RWPE2 (cell line): ENCODE results near the gene C1orf21.

ENCODE experiments used
- ATAC-seq: fragments of 200-7000 bp; cut with Tn5 transposase; 3 replicates; pipeline ENCODE4 v1.9.1; 2021; ENCODE audit warnings: low read depth
- DNase-seq: peaks from one replicate; pipeline ENCODE4 v3.0.0-alpha.2; 2020; ENCODE audit warnings: low spot score
- H3K27ac ChIP-seq: fragments of 450-650 bp; 2 replicates; pipeline ENCODE4 v1.5.1; 2017; ENCODE audit warnings: mild to moderate bottlenecking; ENCODE audit not compliant: poor library complexity, severe bottlenecking
- H3K27me3 ChIP-seq: fragments of 250-450 bp; sonication (Bioruptor Pico); 2 replicates; pipeline ENCODE4 v1.5.1; 2021; ENCODE audit warnings: mild to moderate bottlenecking, moderate library complexity; ENCODE audit not compliant: insufficient read depth, poor library complexity, severe bottlenecking
- H3K36me3 ChIP-seq: fragments of 250-450 bp; sonication (Bioruptor Pico); 2 replicates; pipeline ENCODE4 v1.5.1; 2020; ENCODE audit warnings: low read depth, mild to moderate bottlenecking, moderate library complexity
- H3K4me1 ChIP-seq: fragments of 250-450 bp; sonication (Bioruptor Pico); 2 replicates; pipeline ENCODE4 v1.5.1; 2021; ENCODE audit warnings: mild to moderate bottlenecking, moderate library complexity; ENCODE audit not compliant: insufficient read depth, poor library complexity, severe bottlenecking
- H3K4me3 ChIP-seq: fragments of 250-450 bp; sonication (Bioruptor Pico); 2 replicates; pipeline ENCODE4 v1.5.1; 2021; ENCODE audit warnings: mild to moderate bottlenecking, moderate library complexity; ENCODE audit not compliant: severe bottlenecking
- H3K9me3 ChIP-seq: fragments of 250-450 bp; sonication (Bioruptor Pico); 2 replicates; pipeline ENCODE4 v1.5.1; 2021; ENCODE audit warnings: mild to moderate bottlenecking, moderate library complexity; ENCODE audit not compliant: severe bottlenecking
- TF ChIP-seq, protein P1 (sequence below): fragments of 450-650 bp; IDR thresholded peaks from one replicate; pipeline ENCODE4 v1.5.1; 2017; ENCODE audit warnings: mild to moderate bottlenecking, moderate library complexity; ENCODE audit not compliant: poor library complexity, severe bottlenecking

The C1orf21 gene

DNA sequence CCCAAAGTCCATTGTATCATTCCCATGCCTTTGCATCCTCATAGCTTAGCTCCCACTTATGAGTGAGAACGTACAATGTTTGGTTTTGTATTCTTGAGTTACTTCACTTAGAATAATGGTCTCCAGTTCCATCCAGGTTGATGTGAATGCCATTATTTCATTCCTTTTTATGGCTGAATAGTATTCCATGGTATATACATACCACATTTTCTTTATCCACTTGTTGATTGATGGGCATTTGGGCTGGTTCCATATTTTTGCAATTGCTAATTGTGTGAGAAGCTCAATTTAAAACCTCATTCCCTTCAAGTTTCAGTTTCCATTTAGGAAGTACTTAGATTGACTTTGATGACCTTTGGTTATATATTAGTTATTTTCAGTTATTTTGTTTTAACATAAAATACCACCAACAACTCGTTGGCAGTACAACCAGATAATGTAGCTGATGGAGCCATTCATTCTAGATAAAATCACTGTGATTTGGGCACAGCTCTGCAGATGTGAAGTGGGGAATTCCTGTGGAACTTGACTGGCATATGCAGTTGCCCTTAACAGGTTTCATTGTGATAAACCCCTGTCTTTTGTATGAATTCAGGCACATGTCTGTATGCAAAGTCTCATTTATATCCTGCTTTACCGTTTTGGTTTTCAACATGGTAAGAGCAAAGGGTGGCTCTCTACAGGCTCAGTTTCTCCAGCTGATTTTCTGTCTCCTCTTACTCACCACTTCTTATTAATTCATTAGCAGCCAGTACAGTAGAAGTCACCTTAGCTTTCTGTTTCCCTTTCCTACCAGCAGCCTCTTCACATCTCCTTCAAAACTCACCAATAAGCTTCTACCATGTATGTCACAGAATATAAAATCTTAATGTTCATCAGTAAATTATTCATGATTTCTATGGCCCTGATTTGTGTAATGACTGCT is 170.9 kb downstream of the C1orf21 start:
- DNase-seq = no peak
- no peak for ATAC-seq
- Histone ChIP-seq H3K36me3 (no peaks in the 10 kb centered on the region; the same call in 1 of the 2 replicates), H3K4me1 (peaks cover 11% of the 10 kb centered on the region), H3K27ac (no peak overlapping the region), H3K4me3 (no peak overlapping the region), H3K9me3 (no peaks in the 10 kb centered on the region), H3K27me3 (no peaks in the 10 kb centered on the region)
- TF ChIP-seq, protein P1, sequence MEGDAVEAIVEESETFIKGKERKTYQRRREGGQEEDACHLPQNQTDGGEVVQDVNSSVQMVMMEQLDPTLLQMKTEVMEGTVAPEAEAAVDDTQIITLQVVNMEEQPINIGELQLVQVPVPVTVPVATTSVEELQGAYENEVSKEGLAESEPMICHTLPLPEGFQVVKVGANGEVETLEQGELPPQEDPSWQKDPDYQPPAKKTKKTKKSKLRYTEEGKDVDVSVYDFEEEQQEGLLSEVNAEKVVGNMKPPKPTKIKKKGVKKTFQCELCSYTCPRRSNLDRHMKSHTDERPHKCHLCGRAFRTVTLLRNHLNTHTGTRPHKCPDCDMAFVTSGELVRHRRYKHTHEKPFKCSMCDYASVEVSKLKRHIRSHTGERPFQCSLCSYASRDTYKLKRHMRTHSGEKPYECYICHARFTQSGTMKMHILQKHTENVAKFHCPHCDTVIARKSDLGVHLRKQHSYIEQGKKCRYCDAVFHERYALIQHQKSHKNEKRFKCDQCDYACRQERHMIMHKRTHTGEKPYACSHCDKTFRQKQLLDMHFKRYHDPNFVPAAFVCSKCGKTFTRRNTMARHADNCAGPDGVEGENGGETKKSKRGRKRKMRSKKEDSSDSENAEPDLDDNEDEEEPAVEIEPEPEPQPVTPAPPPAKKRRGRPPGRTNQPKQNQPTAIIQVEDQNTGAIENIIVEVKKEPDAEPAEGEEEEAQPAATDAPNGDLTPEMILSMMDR = no peak

DNA sequence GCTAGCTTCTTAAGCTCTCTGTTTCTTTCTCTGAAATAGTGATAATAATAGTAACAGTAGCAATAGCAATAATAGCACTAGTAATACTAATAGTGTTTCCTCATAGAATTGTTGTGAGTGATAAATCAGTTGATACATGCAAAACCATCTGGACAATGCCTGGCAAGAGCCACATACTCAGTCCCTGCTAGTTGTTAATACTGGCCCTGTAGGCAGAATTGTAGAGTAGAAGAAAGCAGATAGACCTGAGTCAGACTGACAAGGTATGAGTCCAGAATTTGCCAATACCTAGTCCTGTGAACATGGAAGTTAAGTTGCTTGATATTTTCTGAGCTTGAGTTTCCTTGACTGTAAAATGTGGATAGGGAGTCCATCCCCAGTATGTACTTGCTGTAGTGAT is 171.9 kb downstream of the C1orf21 start:
- Histone ChIP-seq H3K27ac (no peak overlapping the region), H3K27me3 (no peaks in the 10 kb centered on the region), H3K4me3 (no peak overlapping the region), H3K9me3 (no peaks in the 10 kb centered on the region), H3K36me3 (no peaks in the 10 kb centered on the region; the same call in 1 of the 2 replicates), H3K4me1 (peaks cover 11% of the 10 kb centered on the region)
- DNase-seq = no peak
- no peak for ATAC-seq
- TF ChIP-seq, protein P1 = no peak

DNA sequence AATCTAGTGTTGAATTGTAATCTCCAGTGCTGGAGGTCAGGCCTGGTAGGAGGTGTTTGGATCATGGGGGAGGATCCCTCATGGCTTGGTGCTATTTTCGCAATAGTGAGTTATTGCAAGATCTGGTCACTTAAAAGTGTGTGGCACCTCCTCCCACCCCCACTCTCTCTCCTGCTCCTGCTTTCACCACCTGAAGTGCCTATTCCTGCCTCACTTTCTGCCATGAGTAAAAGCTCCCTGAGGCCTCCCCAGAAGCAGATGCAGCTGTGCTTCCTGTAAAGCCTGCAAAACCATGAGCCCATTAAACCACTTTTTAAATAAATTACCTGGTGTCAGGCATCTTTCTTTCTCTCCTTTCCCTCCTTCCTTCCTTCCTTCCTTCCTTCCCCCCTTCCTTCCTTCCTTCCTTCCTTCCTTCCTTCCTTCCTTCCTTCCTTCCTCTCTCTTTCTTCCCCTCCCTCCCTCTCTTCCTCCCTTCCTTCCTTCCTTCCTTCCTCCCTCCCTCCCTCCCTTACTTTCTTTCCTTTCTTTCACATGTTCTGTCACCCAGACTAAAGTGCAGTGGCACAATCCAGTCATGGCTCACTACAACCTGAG is 172.4 kb downstream of the C1orf21 start:
- Histone ChIP-seq H3K36me3 (no peaks in the 10 kb centered on the region; the same call in 1 of the 2 replicates), H3K4me3 (no peak overlapping the region), H3K9me3 (no peaks in the 10 kb centered on the region), H3K4me1 (peaks cover 11% of the 10 kb centered on the region), H3K27ac (no peak overlapping the region), H3K27me3 (no peaks in the 10 kb centered on the region)
- ATAC-seq = no peak
- TF ChIP-seq, protein P1 = no peak
- DNase-seq = no peak

DNA sequence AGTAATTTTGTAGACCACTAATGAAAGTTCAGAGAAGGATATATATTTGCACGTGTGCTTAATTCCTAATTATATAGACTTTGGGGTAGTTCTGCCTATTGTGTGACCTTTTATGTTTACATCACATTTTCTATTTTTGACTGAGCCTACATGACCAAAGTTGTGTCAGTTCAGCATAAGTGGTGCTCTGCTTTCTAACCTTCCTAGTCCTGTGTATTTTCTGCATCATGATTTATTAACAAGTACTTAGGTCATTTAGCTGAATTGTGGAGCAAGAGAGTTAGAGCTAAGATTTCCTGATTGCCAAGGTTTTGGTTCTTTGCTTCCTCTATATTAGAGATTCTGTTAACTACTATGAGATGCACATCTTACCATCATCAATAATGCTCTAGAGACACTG is 176.0 kb downstream of the C1orf21 start:
- no peak for ATAC-seq
- Histone ChIP-seq H3K27me3 (no peaks in the 10 kb centered on the region), H3K9me3 (no peaks in the 10 kb centered on the region), H3K27ac (no peak overlapping the region), H3K36me3 (no peaks in the 10 kb centered on the region; the same call in 1 of the 2 replicates), H3K4me3 (no peak overlapping the region), H3K4me1 (no peaks in the 10 kb centered on the region)
- no peak for DNase-seq
- TF ChIP-seq, protein P1 = no peak

DNA sequence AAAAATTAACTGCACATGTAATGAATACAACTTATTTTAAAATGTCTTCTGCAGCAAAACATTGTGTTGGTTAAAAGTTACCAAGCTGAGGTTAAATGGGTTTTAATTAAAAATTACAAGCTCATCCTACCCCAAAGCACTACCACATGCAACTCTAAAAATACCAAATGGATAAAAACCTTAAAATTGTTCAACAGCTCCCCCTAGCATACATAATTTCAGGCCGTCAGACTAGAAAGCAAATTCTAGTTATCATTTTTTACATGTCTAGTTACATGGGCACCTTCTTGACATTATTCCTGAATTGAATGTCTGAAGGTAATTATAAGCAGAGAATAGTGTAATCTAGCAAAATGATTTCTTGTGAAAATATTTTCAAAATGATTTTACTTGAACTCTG is 176.5 kb downstream of the C1orf21 start:
- Histone ChIP-seq H3K9me3 (no peaks in the 10 kb centered on the region), H3K4me3 (no peak overlapping the region), H3K4me1 (no peaks in the 10 kb centered on the region), H3K36me3 (no peaks in the 10 kb centered on the region; the same call in 1 of the 2 replicates), H3K27me3 (no peaks in the 10 kb centered on the region), H3K27ac (no peak overlapping the region)
- TF ChIP-seq, protein P1 = peak; percentile 66
- DNase-seq (no peak), ATAC-seq (no peak)
